Panc1 (cell line): Measurements from ENCODE around the gene SLC49A4. TPM values are rescaled to one million over a fixed set of nuclear protein-coding genes. Genes with fewer than 3 reads are reported as not detected.

Experiments used
- ATAC-seq: fragments of 200-7000 bp; cut with Tn5 transposase; 2 replicates; pipeline ENCODE4 v1.9.1; 2020; ENCODE audit warnings: mild to moderate bottlenecking, moderate library complexity
- BruUV-seq: library from RNA; stranded (reverse); fragments of 400-500 nt; replicated peaks from 2 replicates; lab custom pipeline; 2021; lab: Mats Ljungman, UMichigan
- CTCF ChIA-PET: fragments of 300-600 bp; sonication (Branson Sonifier 250); formaldehyde crosslinking; loops from one replicate; lab custom pipeline; 2022; ENCODE audit warnings: antibody characterized with exemption; lab: Charles Lee
- POLR2A ChIA-PET: fragments of 300-600 bp; sonication (Branson Sonifier 250); formaldehyde crosslinking; loops from one replicate; lab custom pipeline; 2022; ENCODE audit warnings: antibody characterized with exemption; lab: Charles Lee
- DNase-seq: peaks from one replicate; pipeline ENCODE4 v3.0.0-alpha.2; 2010; ENCODE audit warnings: low read depth, low spot score
- H3K27ac ChIP-seq: 2 replicates; pipeline ENCODE4 v1.5.1; 2011; ENCODE audit warnings: mild to moderate bottlenecking, low read length, inconsistent platforms
- H3K27me3 ChIP-seq: fragments of 200-500 bp; sonication (Bioruptor generic); 2 replicates; pipeline ENCODE4 v1.6.0; 2014; ENCODE audit warnings: low read length, inconsistent platforms; ENCODE audit not compliant: control insufficient read depth, insufficient read depth
- H3K36me3 ChIP-seq: fragments of 200-500 bp; sonication (Bioruptor generic); 2 replicates; pipeline ENCODE4 v1.5.1; 2014; ENCODE audit warnings: inconsistent platforms, mild to moderate bottlenecking, low read length, moderate library complexity; ENCODE audit not compliant: control insufficient read depth, insufficient read depth
- H3K4me1 ChIP-seq: 2 replicates; pipeline ENCODE4 v1.5.1; 2011; ENCODE audit warnings: inconsistent platforms, mild to moderate bottlenecking, low read length, moderate library complexity; ENCODE audit not compliant: control insufficient read depth, insufficient read depth
- H3K4me3 ChIP-seq, 2 experiments: 2 replicates each; pipeline ENCODE4 v1.5.1; 2011 to 2012; ENCODE audit warnings: low read depth in 2 of 2, low read length in 2 of 2, mild to moderate bottlenecking in 2 of 2, inconsistent platforms in 1 of 2, moderate library complexity in 1 of 2
- H3K9me3 ChIP-seq: fragments of 200-500 bp; sonication (Bioruptor generic); 2 replicates; pipeline ENCODE4 v1.5.1; 2014; ENCODE audit warnings: low read depth, mild to moderate bottlenecking, inconsistent platforms, low read length, moderate library complexity; ENCODE audit not compliant: control insufficient read depth, insufficient read depth
- CTCF ChIP-seq: fragments of 450-650 bp; IDR thresholded peaks from 2 replicates; pipeline ENCODE4 v1.5.1; 2017; ENCODE audit warnings: mild to moderate bottlenecking
- POLR2AphosphoS5 ChIP-seq: IDR thresholded peaks from 2 replicates; pipeline ENCODE4 v1.6.1; 2012; ENCODE audit warnings: mild to moderate bottlenecking, low read depth, low read length, moderate library complexity
- REST ChIP-seq, 2 experiments: IDR thresholded peaks; 2 replicates each; pipeline ENCODE4 v1.6.1; 2011 to 2012; ENCODE audit warnings: low read depth in 2 of 2, control low read depth in 1 of 2, low read length in 1 of 2, mild to moderate bottlenecking in 1 of 2, moderate library complexity in 1 of 2; ENCODE audit not compliant: insufficient read depth in 1 of 2
- SIN3A ChIP-seq: IDR thresholded peaks from 2 replicates; pipeline ENCODE4 v1.6.1; 2012; ENCODE audit warnings: low read depth, mild to moderate bottlenecking, low read length, moderate library complexity, borderline replicate concordance; ENCODE audit not compliant: insufficient read depth
- TCF7L2 ChIP-seq: IDR thresholded peaks from 2 replicates; pipeline ENCODE4 v1.6.1; 2011; ENCODE audit warnings: mild to moderate bottlenecking, low read depth, low read length, inconsistent platforms
- in situ Hi-C: cut with HindIII; loops from 2 replicates; pipeline ENCODE4 v1.10.0; 2016; ENCODE audit warnings: low sequenced_read_pairs, low pct_unique_long_range_greater_than_20kb
- intact Hi-C: fragments of 100-400 bp; cut with micrococcal nuclease; formaldehyde crosslinking; loops from one replicate; pipeline ENCODE4 v1.10.0; 2022; ENCODE audit not compliant: unreplicated experiment
- total RNA-seq: library from RNA; stranded (reverse); gene quantifications from one replicate; pipeline ENCODE4 v1.2.1, GENCODE V29; 2021; ENCODE audit not compliant: unreplicated experiment

Gene SLC49A4
- total RNA-seq, 1 experiment from 2014 or later: 15.9 TPM

GRCh38 chr3:122772827-122773226, 22.0 kb upstream of the SLC49A4 start:
- CTCF ChIA-PET: no interaction called here
- no TSS peak for BruUV-seq
- intact Hi-C loops (no loop called here), in situ Hi-C loops (no loop called here)
- POLR2A ChIA-PET: no interaction called here
- Histone ChIP-seq H3K27ac (no peak overlapping the region), H3K27me3 (no peaks in the 10 kb centered on the region), H3K36me3 (no peaks in the 10 kb centered on the region), H3K9me3 (no peaks in the 10 kb centered on the region), H3K4me1 (no peaks in the 10 kb centered on the region), H3K4me3 (no peak overlapping the region)
- DNase-seq: no peak
- ATAC-seq: no peak
- no peak for TF ChIP-seq POLR2AphosphoS5
- no peak for TF ChIP-seq SIN3A
- no peak for TF ChIP-seq TCF7L2
- no peak for TF ChIP-seq REST (IDR thresholded peaks at IDR 0.05; ENCODE audit: insufficient read depth in 1 of 2, low read depth in 2 of 2, low read length in 1 of 2)
- TF ChIP-seq CTCF: no peak

DNA sequence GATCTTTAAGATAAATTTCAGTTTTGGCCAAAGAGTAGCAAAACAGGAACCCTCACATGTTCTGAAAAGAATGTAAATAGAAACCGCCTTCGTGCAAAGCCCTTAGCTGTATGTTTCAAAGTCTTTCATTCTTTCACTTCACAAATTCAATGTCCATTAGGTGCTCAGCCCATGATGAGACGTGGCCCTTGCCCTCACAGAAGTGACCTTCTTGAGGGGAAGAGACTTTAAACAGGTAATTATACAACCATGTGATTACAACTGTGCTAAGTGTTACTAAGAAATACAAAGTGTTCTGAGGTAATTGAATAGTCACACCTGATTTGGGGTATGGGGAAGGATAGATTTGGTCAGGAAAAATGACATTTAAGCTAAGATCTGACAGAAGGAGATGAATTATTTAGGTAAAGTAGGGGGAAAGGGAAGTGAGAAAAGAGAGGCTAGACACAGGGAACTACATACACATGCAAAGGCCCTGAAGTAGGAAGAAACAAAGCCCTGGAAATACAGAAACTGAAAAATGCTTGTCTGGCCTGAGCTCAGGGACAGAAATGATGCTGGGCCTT, 20.8 kb upstream of the SLC49A4 start:
- in situ Hi-C loops: no loop called here
- Histone ChIP-seq H3K27ac (no peak overlapping the region), H3K4me1 (no peaks in the 10 kb centered on the region), H3K27me3 (no peaks in the 10 kb centered on the region), H3K36me3 (no peaks in the 10 kb centered on the region), H3K4me3 (no peak overlapping the region), H3K9me3 (no peaks in the 10 kb centered on the region)
- TF ChIP-seq POLR2AphosphoS5: no peak
- intact Hi-C loops: no loop called here
- ATAC-seq (no peak), DNase-seq (no peak)
- CTCF ChIA-PET: no interaction called here
- POLR2A ChIA-PET: no interaction called here
- no TSS peak for BruUV-seq

- ChIA-PET POLR2A (no interaction called here), CTCF (interaction anchor here (0.7 kb wide), 1 partner anchor 367 kb away, joined by 3 read pairs; no protein-coding TSS in a partner anchor)
- Histone ChIP-seq H3K4me3 (no peak overlapping the region), H3K4me1 (no peaks in the 10 kb centered on the region), H3K9me3 (no peaks in the 10 kb centered on the region), H3K27me3 (no peaks in the 10 kb centered on the region), H3K36me3 (no peaks in the 10 kb centered on the region), H3K27ac (no peak overlapping the region)
- no peak for ATAC-seq
- intact Hi-C loops: no loop called here
- DNase-seq: no peak
- in situ Hi-C loops: no loop called here
- no peak for TF ChIP-seq POLR2AphosphoS5
- no peak for TF ChIP-seq SIN3A
- no peak for TF ChIP-seq TCF7L2
- no peak for TF ChIP-seq CTCF
- TF ChIP-seq REST (IDR thresholded peaks at IDR 0.05; ENCODE audit: insufficient read depth in 1 of 2, low read depth in 2 of 2, low read length in 1 of 2): no peak
- BruUV-seq: no TSS peak
Measured at GRCh38 chr3:122774564-122774963, 20.3 kb upstream of the SLC49A4 start.
